ENCODE results near the gene DISC1.

Gene DISC1

DNA sequence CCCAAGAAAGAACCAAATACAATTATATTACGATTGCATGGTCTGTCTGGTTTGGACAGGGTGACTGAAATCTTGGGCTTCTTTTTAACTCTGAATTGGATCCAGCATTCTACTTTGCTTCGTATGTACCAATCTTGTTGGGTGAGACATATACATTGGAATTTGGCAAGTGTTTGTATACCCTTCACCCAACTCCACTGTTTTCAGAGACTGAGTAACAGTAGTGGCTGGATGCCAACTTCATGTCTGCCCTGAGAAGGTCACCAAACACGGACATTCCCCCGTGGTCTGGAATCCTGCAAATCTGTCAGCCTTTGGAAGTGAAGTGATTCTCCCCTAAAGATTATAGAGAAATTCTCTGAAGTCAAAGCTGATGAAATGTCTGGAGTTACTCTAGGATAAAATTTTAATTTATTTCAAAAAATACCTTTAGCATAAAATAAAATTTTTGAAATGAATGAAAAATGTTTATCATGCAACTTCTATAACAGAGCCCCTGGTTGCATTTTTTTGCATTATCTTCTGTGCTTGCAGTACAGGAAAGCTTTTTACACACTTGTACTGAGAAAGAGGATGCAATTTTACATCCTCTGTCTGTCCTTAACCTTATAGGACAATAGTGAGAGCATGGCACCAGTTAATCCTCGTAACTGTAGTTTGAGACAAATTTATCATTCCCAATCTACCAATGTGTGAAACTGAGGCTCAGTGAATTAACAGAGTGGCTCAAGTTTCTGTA is 201.8 kb downstream of the DISC1 start:
- no peak for DNase-seq

DNA sequence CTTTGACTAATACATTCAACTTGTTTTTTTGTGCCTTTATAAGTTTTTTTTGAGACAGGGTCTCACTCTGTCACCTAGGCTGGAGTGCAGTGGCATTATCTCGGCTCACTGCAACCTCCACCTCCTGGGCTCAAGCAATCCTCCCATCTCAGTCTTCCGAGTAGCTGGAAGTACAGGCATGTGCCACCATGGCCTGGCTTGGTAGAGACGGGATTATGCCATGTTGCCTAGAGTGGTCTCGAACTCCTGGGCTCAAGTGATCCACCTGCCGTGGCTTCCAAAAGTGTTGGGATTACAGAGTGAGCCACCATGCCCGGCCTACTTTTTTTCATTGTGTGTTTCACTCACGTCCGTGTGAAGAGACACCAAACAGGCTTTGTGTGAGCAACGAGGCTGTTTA is 202.7 kb downstream of the DISC1 start:
- no peak for DNase-seq

DNA sequence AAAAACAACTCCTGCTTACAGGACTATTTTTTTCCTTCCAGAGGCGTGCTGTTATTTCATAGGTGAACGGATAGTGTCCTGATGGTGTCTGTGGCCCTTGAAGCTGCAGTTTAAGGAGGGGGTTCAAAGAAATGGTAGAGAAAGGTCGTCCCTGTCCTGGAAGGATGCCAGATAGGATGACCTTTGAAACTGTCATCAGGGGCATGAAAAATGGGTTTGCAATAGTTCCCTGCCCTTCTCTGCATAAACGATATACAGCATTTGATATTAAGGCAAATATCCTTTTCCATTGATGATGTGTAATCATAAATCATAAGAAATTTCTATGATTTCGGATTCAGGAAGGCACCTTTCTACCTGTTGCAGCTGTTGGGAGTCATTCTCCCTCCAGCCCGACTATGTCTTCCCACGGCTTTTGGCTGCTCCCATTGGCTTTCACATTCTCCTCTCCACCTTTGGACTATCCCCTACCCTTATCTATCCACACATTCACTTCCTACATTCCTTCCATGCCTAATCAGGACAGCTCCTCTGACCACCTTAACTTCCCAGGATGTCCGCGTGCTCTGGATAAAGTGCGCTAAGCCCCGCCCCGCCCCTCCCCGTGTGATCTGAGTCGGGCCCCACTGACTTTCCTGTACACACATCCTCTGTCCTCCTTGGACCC is 209.8 kb downstream of the DISC1 start:
- no peak for DNase-seq

DNA sequence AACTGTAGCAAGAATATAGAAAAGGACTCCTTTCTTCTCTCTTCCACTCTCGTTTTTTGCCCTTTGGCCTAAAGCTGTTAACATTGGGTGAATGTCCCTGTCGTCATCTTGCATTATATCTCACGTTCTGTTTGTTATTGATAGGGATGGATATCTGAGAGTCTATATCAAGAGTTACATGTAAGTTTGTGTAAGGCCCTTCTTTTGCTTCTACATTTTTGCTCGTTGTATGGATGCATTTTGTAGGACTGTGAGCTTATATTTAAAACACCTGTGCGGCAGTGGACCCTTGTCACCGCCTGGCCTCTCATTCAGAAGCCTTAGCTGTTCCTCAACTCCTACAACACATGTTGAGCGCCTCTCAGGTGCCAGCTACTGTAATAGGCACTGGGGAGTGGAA is 211.9 kb downstream of the DISC1 start:
- DNase-seq: no peak

DNA sequence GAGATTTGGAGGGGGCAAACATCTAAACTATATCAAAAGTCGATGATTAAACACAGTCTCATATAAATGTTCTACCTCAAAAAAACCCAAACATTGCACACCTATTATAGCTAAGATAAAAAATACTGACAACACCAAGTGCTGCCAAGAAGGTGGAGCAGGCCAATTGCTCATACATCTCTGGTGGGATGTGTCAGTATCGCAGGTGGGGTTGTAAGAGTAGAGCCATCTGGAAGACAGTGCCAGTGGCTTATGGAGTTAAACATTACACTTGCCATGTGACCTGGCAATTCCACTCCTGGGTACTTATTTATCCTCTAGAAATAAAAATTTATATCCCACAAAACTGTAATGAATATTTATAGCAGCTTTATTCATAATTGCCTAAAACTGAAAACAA is 213.4 kb downstream of the DISC1 start:
- no peak for DNase-seq

DNA sequence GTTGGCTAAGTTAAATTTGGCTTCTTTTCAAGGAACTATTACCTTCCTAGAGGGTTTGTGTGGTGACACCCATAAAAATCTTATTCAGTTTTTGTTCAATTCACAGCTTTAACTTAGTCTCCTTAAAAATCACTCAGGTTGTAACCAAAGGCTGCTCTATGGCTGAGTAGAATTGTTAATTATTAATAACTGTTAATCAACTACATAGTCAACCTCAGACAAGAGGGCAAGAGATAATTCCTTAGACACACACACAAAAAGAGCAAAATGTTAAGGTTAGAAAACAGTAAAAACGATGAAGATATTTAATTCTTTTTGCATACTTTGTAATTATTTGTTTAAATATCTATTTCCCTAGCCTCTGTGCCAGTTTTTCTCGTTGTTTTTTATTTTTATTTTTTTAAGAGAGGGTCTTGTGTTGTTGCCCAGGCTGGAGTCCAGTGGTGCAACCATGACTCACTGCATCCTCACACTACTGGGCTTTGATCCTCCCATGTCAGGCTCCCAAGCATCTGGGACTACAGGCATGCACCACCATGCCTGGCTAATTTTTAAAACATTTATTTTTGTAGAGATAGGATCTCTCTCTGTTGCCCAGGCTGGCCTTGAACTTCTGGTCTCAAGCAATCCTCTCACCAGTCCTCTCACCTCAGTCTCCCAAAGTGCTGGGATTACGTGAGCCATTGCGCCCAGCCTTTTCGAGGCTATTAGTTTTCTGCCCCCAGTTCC is 215.2 kb downstream of the DISC1 start:
- no peak for DNase-seq

DNA sequence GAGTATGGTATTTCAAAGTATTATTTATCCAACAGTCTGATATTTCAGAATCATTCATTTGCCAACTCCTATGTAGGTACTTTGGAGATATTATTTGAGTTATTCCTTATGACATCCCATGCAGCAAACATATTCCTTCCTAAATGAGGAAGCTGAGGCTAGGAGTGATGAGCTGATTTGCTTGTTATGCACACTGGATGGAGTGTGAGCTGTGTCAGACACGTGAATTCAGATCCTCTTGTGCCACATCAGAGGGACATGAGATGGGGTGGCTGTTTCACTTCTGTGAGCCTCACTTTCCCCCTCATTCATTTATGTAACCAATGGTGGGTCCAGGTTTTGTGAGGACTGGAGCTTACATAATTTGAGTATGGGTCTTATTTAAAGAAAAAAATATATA is 215.9 kb downstream of the DISC1 start:
- DNase-seq: no peak

DNA sequence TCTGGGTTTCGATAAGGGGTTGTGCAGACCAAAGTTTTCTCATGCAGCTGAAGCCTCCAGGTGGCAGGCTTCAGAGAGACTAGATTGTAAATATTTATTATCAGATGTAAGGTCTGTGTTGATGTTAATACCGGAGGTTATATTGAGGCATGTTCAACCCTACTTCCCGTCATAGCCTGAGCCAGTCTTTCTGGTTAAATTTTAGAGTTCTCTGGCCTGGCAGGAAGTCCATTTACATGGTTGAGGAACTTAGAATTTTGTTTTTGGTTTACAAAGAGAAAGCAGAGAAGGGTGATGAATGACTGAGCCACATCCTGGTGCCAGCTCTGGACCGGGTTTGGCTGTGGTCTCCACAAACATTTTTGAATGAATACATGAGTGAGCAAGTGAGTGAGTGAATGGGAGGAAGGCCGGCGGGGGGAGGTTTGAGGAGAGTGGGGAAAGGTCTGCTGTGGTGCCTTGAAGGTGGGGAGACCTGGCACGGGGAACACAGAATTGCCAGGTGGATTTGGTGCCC is 218.5 kb downstream of the DISC1 start:
- DNase-seq: no peak

DNA sequence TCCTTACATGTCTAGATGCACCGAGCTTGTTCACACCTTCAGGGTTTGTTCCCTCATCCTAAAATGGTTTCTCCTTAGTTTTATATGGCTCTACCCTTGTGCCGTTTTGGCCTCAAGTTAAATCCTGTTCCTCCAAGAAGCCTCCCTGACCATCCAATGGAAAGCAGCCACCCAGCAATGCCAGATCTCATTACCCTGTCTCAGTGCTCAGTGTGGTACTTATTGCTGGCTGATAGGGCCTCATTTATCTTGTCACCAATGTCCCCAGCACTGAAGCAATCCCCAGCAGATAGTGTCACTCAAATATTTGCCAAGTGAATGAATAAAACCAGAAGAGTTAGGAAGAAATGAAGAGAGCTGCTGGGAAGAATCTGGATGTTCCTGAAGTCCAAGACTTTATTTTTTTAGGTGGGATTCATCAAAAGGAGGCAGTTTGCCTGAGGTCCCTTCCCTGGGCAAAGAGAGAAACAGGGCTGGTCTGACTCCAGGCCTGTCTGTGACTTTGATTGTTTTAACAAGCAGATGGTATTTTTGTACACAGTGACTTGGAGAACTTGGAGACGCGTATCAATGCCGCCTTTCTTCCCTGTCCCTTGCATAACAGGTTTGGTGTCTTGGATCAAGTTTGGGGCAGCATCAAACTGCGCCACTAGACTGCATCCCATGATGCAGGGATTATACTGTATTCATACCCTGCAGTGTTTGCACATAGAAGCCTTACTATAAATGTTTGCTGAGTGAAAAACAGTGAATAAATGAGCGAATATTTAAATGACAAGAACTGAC is 221.2 kb downstream of the DISC1 start:
- no peak for DNase-seq

DNA sequence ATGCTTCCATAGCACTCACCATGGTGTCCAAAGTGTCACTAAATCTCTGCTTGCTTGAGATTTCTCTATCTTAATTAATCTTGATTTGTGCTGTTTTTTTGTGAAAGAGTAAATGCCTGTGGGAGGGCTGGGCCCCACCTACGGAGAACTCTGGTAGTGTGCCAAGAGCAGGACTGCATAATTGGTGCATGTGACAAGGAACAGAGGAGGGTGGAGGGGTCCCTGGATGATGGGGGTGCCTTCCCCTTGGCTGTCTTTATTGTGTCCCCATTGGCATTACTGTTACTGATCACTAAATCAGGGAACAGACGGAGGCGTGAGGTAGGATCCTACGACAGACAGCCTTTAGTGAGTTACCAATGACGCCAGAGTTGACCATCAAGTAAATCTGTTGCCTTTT is 223.4 kb downstream of the DISC1 start:
- no peak for DNase-seq

DNA sequence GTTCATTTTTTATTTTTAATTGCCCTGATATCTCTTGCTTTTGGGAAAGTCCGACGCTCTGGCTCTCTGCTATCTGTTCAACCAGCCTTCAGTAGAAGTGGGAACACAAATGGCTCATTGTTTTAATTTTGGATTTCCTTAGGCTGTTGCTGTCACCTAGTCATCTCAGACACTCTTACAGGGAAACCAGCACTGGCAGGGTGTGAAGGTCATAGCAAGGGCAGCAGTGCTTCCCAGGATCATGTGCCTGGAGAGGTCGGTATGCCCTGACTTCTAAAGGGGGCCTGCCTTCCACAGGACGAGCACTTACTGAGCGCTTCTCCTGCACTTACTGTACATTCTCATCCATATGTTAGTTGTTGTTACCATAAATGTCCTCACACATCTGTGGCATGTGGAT is 224.2 kb downstream of the DISC1 start:
- DNase-seq: no peak

DNA sequence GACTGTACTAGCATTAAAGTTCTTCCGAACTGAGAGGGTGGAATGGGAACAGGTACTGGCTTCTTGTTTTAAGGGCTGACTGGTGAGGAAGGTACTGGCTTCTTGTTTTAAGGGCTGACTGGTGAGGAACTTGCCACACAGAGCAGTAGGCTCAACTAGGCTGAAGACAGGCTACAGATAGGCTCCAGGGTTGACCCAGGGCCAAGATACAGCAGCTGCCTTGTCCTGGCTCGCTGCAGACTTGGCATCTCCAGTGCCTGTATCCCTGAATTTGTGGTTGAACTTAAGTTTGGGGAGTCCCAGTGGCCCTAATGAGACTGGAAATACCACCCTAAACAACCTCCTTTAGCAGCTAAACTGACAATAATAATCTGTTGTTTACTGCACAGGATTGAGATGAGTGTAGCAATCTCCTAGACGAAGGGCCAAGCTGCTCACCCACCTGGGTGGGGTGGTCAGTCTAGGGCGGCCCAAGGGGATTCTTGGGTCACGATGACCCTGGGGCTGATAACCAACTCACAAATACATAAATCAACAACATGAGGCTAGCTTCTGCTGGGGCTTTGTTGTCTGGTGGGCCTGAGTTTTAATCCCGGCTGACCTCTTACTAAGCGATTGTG is 227.1 kb downstream of the DISC1 start:
- no peak for DNase-seq

DNA sequence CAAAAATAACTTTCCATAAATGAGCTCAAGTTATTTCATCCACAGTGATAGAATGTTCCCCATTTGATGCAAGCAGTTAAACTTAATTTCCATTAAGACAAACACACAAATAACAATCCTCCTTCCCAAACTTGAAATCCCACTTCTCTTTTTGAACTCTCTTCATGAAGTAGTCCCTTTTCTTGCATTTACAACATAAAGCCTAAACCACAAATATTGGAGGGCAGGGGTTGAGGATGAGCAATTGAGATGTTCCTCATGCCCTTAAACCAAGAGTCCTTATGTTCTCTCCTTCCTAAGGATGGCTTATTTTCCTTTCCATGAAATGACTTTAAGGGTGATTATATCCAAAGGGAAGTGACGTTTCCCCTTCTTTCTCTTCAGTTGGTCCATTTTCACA is 228.8 kb downstream of the DISC1 start:
- DNase-seq: no peak

DNA sequence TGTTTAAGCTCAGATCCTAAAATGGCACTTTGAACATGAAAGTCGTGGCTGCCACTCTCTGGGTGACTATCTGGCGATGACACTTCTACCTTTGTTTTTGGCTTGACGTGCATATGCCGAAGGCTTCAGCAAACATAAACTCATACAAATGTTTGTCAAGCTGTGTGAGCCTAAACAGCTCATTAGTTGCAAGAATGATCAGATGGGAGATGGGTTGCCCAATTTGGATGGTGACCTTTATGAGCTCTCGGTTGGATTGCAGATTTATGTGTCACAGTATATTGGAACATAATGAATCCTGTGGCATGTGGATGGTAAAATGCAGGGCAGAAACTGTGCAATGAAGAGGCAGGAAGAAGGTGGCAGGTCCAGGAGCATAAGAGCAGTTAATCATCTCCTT is 229.3 kb downstream of the DISC1 start:
- no peak for DNase-seq

DNA sequence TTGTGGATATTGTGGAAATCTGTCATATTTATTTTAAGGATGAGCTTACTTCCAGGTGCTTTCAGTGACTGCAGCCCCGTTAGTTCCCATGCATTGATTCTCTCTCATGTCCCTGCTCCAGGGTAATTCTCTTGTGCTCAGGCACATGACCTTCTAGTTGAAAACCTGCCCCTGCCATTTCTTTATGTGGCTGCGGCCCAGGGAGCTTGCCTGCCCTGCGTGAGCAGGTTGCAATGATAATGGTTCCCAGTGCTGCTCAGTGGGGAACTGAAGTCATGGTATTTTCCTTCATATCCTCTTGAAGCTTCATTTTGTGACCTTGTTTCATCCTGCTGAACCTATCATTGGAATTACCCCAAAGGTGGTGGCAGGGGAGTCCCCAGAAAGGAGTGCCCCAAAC is 229.8 kb downstream of the DISC1 start:
- no peak for DNase-seq

DNA sequence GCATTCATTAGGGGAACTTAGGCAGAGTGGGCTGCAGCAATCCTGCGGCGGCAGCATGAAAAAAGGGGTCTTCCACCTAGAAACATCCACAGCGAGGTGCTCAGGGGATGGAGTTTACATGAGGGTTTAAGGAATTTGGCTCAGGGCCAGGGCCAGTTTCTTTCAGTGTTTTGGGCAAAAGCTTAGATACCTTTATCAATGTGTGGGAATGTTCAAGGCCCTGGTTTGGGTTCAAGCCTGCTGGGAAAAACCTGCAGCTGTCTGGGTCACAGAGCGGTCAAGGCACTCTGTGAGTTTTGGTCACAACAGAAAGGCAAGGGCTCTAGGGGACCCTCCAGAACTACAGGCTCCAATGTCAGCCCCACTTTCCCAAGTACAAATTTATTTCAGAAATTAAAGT is 230.3 kb downstream of the DISC1 start:
- no peak for DNase-seq

DNA sequence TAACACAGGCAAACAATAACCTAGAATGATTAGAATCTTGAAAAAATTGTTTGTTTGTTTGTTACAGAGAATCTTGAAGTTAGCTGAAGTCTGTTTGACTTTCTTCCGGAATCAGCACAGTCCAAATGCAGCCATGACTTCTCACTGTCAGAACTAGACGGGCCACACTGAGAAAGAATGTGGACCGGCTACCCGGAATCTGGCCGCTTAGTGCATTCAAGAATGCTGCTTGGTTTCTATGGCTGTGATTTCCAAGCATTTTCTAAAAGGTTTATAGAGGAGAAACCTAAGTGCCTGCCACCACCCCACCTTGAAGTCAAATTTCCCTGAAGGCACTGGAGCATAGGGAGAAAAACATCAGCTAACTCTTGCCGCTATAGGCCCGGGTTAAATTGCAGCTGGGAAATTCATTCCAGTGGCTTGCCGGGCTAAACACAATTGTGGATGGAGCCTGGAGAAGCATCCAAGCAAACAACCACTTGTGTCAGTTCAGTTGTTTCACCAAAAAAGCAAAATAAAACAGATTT is 231.1 kb downstream of the DISC1 start:
- DNase-seq: no peak

DNA sequence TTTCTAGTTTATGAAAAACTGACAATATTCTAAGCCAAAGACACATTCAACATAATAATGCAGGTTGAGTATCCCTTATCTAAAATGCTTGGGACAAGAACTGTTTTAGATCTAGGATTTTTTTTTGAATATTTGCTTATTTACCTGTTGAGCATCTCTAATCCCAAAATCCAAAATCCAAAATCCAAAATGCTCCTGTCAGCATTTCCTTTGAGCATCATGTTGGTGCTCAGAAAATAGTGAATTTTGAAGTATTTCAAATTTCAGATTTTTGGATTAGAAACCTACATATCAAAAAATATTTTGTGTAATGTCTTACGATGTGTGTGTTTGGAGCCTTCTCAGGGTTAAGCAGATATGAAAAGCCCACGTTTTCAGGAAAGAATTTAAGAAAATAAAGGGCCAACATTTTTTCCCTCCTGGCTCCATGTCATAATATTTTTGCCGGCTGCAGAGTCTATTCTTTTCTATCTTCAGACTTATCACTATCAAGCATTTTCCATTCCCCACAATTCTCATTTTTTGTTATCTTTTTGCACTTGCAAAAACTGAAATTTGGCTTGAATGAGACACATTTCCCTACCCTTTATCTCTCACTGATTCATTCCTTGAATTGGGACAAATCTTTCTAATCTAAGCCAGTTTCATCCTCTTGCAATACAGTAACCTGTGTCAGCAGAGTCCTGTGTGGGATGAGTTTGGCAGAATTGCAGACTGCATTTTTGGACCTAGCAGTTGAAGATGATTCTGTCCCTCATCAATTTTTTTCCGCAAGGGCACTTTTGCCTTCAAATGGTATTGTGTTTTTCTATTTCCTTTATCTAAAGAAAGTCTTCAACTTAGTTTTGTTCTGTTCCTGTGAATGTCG is 233.9 kb downstream of the DISC1 start:
- no peak for DNase-seq

DNA sequence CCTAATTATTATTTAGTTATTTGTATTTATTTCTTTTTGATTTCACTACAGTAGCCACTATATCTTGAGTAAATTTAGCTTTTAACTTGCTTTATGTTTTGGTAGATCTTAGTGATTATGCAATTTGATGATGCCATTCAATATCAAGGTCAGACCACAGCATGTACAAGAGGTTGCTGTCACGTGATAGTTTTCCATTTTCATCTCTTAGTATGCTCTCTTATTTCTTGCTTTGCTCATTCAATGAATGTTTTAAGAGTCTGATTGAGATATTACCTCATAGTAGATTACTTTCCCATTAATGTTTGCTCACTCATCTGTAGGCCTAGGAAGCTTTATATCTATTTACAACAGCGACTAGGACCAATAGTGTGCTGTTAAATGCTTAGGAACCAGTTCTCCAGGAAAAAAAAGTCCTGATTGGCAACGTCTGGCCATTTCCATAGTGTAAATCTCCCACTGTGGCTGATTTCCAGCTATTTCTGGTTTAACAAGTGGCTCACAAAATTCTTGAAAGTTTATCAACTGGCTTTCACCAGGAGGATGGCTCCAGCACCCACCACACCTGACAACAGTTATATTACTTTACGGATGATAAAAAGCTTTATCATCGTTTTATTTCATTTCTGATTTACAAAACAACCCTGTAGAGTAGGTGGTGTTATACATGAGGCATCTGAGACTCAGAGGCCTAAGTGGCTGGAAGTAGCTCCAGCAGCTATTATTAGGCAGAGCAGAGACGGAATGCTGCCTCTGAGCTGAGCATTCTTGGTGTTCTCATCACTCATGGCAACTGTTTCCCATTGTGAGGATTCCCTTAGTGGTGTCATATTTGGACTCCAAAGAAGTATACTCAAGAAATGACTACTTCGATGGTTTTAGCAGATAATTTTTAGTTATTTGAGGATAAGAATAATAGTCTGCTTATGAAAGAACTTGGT is 235.2 kb downstream of the DISC1 start:
- DNase-seq: no peak

DNA sequence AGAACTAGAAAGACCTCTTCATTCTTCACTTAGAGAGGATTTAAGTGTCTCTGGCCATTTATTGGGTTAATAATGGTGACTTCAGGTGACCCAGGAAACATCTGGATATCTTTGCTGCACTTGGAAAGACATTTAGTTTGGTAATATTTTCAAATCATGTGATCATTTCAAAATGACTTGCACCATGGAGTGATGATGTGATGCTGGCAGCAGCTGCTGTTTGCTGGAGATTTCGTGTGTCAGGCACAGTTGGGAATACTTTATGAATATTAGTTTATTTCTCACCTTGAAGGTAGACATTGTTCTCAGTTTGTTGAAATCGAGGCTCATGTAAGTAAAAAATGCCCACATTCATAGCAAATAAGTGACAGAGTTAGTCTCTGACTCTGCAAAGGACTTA is 236.0 kb downstream of the DISC1 start:
- DNase-seq: no peak
